NCI-H82 (cell line): Measurements from ENCODE around the gene BICC1.
"Not testable (repeated sequence)": the region's sequence is repeated elsewhere in the genome, so short reads cannot be mapped to it uniquely, and the experiment has no call there.

Experiments
- DNase-seq: peaks from one replicate; lab custom pipeline; 2025; lab: John Stamatoyannopoulos, UW

The BICC1 gene

GRCh38 chr10:58827381-58827780, 314.7 kb downstream of the BICC1 start:
- no peak for DNase-seq

- DNase-seq: no peak
Observed at GRCh38 chr10:58829839-58830238, 317.2 kb downstream of the BICC1 start.

DNA sequence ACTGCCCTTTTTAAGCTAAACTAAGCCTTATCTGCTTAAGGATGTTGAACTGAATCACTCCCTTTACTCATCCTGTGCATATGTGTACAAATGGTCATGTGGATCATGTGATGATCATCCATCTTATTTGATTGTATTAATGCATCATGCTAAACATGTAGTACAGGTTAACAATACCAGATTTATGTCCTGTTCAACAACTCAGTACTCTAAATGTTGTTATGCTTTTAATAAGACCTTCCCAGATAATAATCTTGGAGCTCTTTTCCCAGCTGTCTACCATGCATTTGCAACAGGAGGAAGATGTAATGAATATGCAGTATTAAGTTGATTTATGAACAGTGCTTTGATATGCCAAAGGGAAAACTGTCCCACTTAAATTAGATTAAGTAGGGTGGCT, 318.0 kb downstream of the BICC1 start:
- peak; percentile 42 for DNase-seq

- DNase-seq: no peak
Observed at GRCh38 chr10:58833771-58834561, 321.3 kb downstream of the BICC1 start.

- no peak for DNase-seq
Observed at GRCh38 chr10:58836176-58836700, 323.6 kb downstream of the BICC1 start.

- peak; percentile 44 for DNase-seq
Observed at GRCh38 chr10:58836991-58837575, 324.4 kb downstream of the BICC1 start.

DNA sequence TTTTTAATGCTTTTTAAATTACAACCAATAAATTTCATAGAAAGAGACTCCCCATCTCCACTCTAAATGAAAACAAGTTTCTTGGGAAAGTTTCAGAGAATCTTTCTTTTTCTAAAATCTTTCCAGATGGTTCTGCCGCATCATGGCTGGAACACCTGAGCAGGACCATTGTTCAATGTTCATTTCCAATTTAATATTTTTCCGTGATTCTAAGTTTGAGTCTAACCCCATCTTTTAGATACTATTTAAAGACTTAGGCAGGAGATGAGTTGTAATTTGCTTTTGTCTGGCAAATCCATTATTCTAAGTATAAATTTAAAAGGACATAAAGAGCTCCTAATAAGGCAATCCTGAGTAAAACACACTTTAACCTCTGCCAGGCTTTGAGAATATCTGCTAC, 325.2 kb downstream of the BICC1 start:
- DNase-seq: no peak

GRCh38 chr10:58838561-58839208, 326.0 kb downstream of the BICC1 start:
- DNase-seq: no peak

DNA sequence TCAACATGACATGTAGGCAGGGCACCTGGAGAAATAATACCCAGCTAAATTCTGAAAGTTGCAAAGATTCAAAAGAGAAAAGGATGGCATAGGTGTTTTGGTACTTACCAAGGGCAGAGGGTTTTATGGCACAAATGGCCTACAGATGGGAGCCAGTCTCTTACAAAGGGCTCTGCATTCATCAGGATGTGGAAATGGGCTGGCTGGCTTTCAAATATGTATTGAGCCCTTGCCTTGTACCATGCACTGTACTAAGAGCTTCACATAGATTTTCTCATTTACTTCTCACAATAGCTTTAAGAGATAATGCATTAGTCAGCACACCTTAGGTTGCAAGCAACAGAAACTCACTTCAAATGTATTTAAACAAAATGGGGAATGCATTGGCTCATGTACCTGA, 327.1 kb downstream of the BICC1 start:
- no peak for DNase-seq

GRCh38 chr10:58840840-58841435, 328.3 kb downstream of the BICC1 start:
- DNase-seq: no peak

DNA sequence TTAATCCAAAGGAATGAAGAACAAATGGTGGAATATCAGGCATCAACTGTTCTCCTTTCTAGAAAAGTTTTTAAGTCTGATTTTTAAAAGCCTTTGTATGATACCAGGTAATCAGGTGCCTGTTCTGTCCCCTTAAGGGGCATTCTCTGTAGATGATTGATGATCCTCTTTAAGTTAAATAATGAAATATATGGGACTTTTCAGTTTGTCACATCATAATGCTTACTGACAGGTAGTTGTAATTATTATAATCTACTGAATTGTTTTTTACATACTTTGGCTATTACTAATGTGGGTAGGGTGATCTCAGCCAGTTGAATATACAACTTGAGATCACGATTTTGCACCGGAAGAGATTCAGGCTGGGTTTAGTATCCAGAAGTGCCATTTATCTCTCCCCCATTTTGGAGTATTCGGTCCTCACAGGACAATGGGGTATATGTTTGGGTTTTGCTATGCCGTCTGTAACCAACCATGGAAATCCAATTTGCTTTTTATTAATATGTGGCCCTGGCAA, 330.2 kb downstream of the BICC1 start:
- no peak for DNase-seq

DNA sequence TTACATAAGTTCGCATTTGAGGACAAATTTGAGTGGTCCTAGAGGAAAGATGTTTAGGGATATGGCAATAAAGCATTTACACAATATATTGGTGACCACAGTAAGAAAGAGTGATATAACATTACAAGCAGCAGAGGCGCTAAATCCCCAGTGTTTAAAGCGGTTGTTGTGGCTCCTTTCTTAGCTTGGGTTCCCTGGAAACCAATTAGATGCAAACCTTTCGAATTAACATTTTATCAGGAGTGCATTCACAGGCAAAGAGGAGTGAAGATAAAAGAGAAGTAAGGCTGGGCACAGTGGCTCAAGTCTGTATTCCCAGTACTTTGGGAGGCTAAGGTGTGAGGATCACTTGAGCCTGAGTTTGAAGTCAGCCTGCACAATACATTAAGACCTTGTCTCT, 331.1 kb downstream of the BICC1 start:
- DNase-seq: no peak

DNA sequence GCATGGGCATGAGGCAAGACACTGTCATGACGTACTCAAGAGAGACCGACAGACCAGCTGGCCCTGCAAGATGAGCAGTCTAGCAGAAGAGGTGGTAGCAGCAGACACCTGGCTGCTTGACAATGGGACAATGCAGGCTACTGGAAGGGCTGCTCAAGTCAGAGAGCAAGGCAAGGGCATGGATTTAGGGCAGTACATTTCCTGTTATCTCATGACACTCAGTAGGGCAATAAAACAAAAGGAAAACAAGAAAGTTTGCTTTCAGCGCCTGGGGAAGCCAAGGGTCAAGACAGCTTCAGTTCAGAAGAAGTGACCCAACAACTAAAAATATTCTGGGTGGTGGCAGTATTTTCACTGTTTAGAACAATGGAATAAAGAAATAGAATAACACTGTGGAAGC, 332.0 kb downstream of the BICC1 start:
- DNase-seq: no peak

- DNase-seq: no peak
Observed at GRCh38 chr10:58846856-58847255, 334.2 kb downstream of the BICC1 start.

GRCh38 chr10:58851606-58852005, 338.9 kb downstream of the BICC1 start:
- DNase-seq: no peak

DNA sequence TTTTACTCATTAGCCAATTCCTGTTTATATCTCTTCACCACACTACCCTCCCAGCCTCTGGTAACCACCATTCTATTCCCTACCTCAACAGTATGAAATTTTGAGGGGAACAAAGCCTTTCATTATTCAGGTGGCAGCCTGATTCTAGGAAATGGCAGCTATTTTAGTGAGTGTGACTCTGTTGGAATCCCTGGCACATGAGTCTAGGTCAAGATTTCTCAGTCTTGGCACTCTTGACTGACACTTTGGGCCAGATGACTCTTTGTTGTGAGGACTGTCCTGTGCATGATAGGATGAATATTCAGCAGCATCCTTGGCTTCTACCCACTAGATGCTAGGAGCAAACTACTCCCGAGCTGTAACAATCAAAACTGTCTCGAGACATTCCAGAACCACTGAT, 341.0 kb downstream of the BICC1 start:
- DNase-seq: no peak

DNA sequence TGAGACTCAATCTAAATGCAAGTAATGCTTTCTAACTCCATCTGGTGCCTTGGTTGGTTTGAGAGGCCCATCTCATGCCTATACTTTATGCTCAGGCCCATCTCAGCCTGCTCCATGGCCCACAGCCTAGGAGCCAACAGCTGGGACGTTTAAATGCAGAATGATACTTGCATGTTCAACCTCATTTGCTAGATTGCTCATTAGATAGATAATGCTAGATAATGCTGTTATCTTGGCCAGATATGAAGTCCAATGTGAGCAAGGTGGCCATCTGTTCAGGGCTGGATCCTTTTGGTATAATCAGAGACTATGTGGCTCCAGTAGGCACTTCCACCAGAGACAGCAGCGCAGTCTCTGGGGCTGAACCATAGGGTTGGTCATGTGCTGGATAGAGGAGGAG, 342.1 kb downstream of the BICC1 start:
- DNase-seq: peak; percentile 97

DNA sequence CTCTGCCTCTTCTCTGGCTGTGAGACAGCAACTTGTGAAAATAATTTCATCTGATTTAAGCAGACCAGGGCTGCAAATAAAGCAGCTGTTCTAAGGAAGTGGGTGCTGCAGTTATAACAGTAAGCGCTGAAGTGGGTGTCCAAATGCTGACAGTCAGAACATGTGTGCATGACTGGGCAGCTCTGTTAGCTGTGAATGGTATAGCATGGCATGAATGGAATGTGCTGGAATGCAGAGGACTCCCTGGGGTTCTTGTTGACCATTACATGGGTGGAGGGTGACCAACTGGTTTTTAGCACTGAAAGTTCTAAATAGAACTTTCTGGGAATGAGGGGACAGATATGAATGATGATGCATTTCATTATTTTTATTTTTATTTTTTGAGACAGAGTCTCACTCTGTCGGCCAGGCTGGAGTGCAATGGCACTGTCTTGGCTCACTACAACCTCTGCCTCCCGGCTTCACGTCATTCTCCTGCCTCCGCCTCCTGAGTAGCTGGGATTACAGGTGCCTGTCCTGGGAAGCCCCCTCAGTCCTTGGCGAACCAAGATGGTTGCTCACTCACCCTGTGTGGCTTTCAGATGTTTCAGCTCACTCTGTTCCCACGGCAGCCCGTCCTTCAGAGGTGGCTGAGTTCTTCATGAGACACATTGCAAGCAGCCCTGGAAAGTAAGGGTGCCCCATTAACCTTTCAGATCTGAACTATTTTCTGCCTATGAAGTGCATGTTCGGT, 344.0 kb downstream of the BICC1 start:
- DNase-seq: no peak

DNA sequence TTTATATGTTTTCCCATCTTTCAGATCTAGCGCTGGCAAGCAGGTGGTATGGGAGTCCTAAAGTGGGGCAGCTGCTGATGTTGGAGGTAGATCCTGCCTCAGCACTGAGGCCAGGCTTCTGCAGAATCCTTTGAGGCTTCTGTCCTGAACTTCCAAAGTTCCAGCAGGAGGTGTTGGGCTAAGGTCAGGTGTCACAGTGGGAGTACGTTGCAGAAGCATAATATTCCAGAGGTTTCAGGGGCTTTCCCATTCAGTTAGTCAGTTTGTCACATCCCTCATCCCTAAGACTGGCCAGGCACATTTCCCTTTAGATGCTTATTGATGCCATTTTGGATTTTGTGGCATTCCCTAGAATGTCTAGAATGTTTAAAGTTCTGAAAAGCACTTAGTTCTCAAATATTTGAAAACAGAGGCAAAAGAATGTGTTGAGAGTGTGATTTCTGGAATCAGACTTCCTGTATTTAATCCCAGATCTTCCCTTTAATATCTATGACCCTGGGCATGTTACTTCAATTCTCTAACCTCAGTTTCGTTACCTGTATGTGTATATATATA, 344.7 kb downstream of the BICC1 start:
- DNase-seq: no peak

DNA sequence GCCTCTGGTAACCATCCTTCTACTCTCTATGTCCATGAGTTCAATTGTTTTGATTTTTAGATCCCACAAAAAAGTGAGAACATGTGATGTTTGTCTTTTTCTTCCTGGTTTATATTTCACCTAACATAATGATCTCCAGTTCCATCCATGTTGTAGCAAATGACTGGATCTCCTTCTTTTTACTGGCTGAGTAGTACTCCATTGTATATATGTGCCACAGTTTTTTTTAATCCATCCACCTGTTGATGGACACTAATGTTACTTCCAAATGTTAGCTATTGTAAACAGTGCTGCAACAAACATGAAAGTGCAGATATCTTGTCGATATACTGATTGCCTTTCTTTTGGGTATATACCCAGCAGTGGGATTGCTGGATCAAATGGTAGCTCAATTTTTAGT, 345.5 kb downstream of the BICC1 start:
- DNase-seq: not testable (repeated sequence)

DNA sequence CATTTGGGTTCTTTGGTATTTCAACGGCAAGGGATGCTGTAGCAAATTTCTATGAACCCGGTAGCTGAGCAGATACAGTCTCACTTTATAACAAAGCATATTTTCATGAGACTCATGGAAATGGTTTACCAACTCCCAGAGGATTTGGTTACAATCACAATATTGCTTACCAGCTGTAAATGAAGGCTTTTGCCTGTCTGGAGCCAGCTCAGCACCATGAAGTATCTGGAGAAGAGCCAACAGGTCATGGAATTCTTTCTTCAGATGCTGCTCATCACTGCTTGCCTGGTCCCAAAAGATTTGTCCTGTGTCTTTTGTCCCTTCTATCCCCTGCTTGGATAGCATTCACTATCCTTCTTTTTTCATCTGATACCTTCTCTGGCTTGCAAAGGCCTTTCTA, 346.9 kb downstream of the BICC1 start:
- DNase-seq: no peak
